ENCODE results near the gene SCAMP5. TPM values are rescaled to one million over a fixed set of nuclear protein-coding genes. Genes with fewer than 3 reads are reported as not detected.

SCAMP5 gene
- total RNA-seq, 4 donors from 2014 or later = 1.5 to 14.1 (median 8.8) TPM

DNA sequence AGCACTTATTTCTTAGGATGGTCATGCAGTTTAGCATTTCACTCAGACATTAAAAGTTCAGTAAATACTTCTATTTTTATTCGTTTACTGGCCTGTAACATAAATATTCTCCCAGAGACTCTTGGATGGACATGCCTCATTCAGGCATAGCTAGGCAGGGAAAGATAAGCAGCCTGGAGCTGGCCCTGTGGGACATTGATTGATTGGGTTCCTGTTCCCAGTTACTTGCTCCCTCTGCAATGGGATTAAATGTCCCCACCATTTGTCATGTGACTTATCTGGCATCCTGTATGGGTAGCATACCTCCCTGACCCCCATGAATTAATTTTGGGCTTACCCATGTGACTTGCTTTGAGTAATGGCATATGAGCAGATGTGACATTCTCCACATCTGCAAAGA lies 2.7 kb upstream of the SCAMP5 start:
- 30 to 50% methylated on average over 1 of the region's 1 CpG for WGBS, 2 donors
- Histone ChIP-seq H3K4me3 (no peak overlapping the region), H3K27ac (no peak overlapping the region), H3K9me3 (no peaks in the 10 kb centered on the region), H3K36me3 (no peaks in the 10 kb centered on the region), H3K4me1 (peaks cover 0 to 28% (median 9%) of the 10 kb centered on the region in 4 donors), H3K27me3 (no peaks in the 10 kb centered on the region)
- TF ChIP-seq, protein P1, sequence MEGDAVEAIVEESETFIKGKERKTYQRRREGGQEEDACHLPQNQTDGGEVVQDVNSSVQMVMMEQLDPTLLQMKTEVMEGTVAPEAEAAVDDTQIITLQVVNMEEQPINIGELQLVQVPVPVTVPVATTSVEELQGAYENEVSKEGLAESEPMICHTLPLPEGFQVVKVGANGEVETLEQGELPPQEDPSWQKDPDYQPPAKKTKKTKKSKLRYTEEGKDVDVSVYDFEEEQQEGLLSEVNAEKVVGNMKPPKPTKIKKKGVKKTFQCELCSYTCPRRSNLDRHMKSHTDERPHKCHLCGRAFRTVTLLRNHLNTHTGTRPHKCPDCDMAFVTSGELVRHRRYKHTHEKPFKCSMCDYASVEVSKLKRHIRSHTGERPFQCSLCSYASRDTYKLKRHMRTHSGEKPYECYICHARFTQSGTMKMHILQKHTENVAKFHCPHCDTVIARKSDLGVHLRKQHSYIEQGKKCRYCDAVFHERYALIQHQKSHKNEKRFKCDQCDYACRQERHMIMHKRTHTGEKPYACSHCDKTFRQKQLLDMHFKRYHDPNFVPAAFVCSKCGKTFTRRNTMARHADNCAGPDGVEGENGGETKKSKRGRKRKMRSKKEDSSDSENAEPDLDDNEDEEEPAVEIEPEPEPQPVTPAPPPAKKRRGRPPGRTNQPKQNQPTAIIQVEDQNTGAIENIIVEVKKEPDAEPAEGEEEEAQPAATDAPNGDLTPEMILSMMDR (IDR thresholded peaks at IDR 0.05) = no peak
- TF ChIP-seq EP300 (IDR thresholded peaks at IDR 0.05) = no peak
- no peak for DNase-seq (ENCODE audit: low spot score in 2 of 2)

GRCh38 chr15:74994236-74994635 lies 1.1 kb upstream of the SCAMP5 start:
- H3K27ac ChIP-seq = no peak overlapping the region
- no peak overlapping the region for H3K4me3 ChIP-seq
- no peaks in the 10 kb centered on the region for H3K9me3 ChIP-seq
- no peaks in the 10 kb centered on the region for H3K27me3 ChIP-seq
- H3K36me3 ChIP-seq = no peaks in the 10 kb centered on the region
- no peak for DNase-seq (ENCODE audit: low spot score in 2 of 2)
- TF ChIP-seq, protein P1 (IDR thresholded peaks at IDR 0.05) = no peak
- TF ChIP-seq EP300 (IDR thresholded peaks at IDR 0.05) (no peak), POLR2A (IDR thresholded peaks at IDR 0.05) (no peak)
- 24 to 59% methylated on average over 2 of the region's 2 CpGs for WGBS, 2 donors
- H3K4me1 ChIP-seq = peaks cover 0 to 28% (median 9%) of the 10 kb centered on the region in 4 donors

GRCh38 chr15:74994685-74995084 lies 678 bp upstream of the SCAMP5 start:
- peak overlapping the region in 1 of 4 donors; percentile 69 for H3K4me3 ChIP-seq
- WGBS, 2 donors = 35 to 50% methylated on average over 5 of the region's 5 CpGs

DNA sequence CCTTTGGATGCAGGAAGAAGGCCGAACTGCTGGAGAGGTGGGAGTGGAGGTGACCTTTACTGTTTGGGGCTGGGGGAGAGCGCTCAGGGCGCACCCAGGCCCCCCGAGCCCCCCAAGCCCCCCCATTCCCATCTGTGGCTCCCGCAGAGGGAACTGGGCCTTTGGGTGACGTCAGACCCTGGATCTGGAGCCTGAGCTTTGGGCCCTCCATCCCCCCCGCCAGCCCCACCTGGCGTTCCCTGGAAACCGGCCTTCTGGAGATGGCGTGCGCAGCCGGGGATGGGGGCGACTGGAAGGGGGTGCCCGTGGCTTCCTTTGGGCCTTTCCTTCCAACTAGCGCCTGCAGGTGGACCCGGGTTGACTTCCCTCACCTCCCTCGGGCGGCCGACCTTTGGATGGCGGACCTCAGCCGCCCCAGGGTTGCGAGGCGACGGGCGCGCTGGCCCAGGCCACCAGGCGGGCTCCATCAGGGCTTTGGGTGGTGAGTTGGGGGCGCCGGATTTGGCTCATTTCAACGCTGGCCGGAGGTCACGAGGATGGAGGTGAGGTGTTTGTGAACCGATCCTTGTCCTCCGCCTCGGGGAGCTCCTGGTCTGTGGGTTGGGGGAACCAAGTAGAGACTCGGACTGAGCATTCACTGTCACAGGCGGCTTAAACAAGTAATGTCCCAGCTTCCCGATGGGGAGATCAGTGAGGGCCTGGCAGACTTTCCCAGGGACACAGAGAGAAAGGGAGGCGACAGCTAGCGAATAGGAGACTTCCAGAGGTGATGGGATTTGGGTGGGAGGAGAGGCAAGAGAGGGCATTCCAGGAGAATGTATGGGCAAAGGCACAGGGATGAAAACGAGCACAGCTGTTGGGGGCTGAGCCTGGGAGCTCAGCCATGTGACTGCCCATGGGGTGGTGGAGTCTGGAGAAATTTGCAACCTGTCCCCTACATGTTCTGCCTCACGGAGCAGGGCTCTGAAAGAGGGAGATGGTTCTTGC lies 709 bp downstream of the SCAMP5 start:
- Histone ChIP-seq H3K36me3 (no peaks in the 10 kb centered on the region), H3K9me3 (no peaks in the 10 kb centered on the region), H3K4me3 (peak overlapping the region; percentile 39 to 86 (median 64)), H3K27me3 (no peaks in the 10 kb centered on the region), H3K27ac (peak overlapping the region in 1 of 4 donors; percentile 66), H3K4me1 (peaks cover 0 to 28% (median 9%) of the 10 kb centered on the region in 4 donors)
- 7 to 11% methylated on average over 21 to 23 of the region's 42 CpGs for WGBS, 2 donors
- DNase-seq (ENCODE audit: low spot score in 2 of 2) = no peak
- TF ChIP-seq, protein P1 (IDR thresholded peaks at IDR 0.05) = no peak
- TF ChIP-seq POLR2A (IDR thresholded peaks at IDR 0.05) (no peak), EP300 (IDR thresholded peaks at IDR 0.05) (no peak)

More at GRCh38 chr15:74994685-74995084, 678 bp upstream of the SCAMP5 start:
- no peak for TF ChIP-seq POLR2A (IDR thresholded peaks at IDR 0.05)
- TF ChIP-seq, protein P1 (IDR thresholded peaks at IDR 0.05) = no peak
- no peak for TF ChIP-seq EP300 (IDR thresholded peaks at IDR 0.05)
- DNase-seq (ENCODE audit: low spot score in 2 of 2) = no peak
- H3K36me3 ChIP-seq = no peaks in the 10 kb centered on the region
- H3K4me1 ChIP-seq = peaks cover 0 to 28% (median 9%) of the 10 kb centered on the region in 4 donors
- H3K27me3 ChIP-seq = no peaks in the 10 kb centered on the region
- H3K27ac ChIP-seq = peak overlapping the region in 1 of 4 donors; percentile 20
- H3K9me3 ChIP-seq = no peaks in the 10 kb centered on the region

- WGBS, 2 donors = 64 to 69% methylated on average over 4 of the region's 4 CpGs
- TF ChIP-seq, protein P1 (IDR thresholded peaks at IDR 0.05) = no peak
- no peak for TF ChIP-seq EP300 (IDR thresholded peaks at IDR 0.05)
- DNase-seq (ENCODE audit: low spot score in 2 of 2) = no peak
Measured at GRCh38 chr15:74997141-74997540, 1.8 kb downstream of the SCAMP5 start.

More at GRCh38 chr15:74997141-74997540, 1.8 kb downstream of the SCAMP5 start:
- Histone ChIP-seq H3K27me3 (no peaks in the 10 kb centered on the region), H3K4me3 (no peak overlapping the region), H3K27ac (no peak overlapping the region), H3K9me3 (no peaks in the 10 kb centered on the region), H3K4me1 (peaks cover 0 to 28% (median 9%) of the 10 kb centered on the region in 4 donors), H3K36me3 (no peaks in the 10 kb centered on the region)

Measured in tibial nerve (tissue), 4 donors.